ENCODE results near the gene UTP25.

UTP25 gene

DNA sequence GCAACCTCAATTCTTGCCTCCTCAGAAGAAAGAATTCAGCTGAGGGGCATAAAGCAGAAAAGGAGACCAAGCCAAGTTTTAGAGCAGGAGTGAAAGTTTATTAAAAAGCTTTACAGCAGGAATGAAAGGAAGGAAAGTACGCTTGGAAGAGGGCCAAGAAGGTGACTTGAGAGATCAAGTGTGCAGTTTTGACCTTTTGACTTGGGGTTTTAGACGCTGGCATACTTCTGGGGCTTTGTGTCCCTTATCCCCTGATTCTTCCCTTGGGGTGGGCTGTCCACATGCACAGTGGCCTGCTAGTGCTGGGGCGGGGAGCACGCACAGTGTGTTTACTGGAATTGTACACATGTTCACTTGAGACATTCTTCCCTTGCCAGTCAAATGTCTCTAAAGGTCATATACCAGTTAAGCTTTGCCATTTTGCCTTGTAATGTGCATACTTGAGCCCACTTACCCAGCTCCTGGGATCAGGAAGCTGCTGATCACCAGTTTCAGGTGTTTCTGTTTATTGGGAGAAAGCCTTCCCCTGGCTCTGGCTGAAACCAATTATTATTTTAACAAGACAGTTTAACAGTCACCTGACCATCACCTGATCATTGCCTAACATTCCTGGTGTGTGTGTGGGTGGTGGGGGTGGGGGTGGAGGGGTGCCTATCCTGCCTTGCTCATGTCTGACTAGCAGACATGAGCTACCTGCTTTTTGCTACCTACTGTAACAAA, 36.2 kb downstream of the UTP25 start:
- ChIA-PET POLR2A (no interaction called here), CTCF (interaction anchor here (1.2 to 1.6 kb wide), 5 partner anchors 12 to 125 kb away, joined by 3 read pairs; partner anchors contain the start of gene UTP25)
- TF ChIP-seq, protein P1, sequence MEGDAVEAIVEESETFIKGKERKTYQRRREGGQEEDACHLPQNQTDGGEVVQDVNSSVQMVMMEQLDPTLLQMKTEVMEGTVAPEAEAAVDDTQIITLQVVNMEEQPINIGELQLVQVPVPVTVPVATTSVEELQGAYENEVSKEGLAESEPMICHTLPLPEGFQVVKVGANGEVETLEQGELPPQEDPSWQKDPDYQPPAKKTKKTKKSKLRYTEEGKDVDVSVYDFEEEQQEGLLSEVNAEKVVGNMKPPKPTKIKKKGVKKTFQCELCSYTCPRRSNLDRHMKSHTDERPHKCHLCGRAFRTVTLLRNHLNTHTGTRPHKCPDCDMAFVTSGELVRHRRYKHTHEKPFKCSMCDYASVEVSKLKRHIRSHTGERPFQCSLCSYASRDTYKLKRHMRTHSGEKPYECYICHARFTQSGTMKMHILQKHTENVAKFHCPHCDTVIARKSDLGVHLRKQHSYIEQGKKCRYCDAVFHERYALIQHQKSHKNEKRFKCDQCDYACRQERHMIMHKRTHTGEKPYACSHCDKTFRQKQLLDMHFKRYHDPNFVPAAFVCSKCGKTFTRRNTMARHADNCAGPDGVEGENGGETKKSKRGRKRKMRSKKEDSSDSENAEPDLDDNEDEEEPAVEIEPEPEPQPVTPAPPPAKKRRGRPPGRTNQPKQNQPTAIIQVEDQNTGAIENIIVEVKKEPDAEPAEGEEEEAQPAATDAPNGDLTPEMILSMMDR (IDR thresholded peaks at IDR 0.05; ENCODE audit: control extremely low read depth, extremely low read depth, low read depth, missing control alignments) = no peak
- no peak for DNase-seq (ENCODE audit: extremely low spot score)

DNA sequence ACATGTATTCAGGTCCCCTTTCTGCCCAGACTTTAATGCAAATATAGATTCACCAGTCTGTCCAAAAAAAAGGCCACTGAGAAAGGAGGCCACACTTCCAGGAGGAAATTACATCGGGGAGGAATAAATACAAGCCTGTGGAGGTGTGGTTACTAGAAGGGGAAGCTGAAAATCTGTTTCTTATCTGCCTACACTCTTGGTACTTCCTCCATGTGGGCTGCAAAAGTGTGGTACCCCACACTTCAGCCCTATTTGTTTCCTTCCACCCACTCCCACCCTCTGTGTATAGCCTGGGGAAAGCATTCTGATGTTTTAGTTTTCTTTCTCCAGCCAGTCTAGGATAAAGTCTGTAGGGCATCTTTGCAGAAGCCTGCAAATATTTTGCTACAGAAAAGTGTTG, 38.4 kb downstream of the UTP25 start:
- ChIA-PET CTCF (interaction anchor here (1.2 to 2.1 kb wide), 2 partner anchors 7 to 43 kb away, joined by 3 to 6 read pairs; no protein-coding TSS in a partner anchor), POLR2A (no interaction called here)
- DNase-seq (ENCODE audit: extremely low spot score) = no peak
- TF ChIP-seq, protein P1 (IDR thresholded peaks at IDR 0.05; ENCODE audit: control extremely low read depth, extremely low read depth, low read depth, missing control alignments) = no peak

DNA sequence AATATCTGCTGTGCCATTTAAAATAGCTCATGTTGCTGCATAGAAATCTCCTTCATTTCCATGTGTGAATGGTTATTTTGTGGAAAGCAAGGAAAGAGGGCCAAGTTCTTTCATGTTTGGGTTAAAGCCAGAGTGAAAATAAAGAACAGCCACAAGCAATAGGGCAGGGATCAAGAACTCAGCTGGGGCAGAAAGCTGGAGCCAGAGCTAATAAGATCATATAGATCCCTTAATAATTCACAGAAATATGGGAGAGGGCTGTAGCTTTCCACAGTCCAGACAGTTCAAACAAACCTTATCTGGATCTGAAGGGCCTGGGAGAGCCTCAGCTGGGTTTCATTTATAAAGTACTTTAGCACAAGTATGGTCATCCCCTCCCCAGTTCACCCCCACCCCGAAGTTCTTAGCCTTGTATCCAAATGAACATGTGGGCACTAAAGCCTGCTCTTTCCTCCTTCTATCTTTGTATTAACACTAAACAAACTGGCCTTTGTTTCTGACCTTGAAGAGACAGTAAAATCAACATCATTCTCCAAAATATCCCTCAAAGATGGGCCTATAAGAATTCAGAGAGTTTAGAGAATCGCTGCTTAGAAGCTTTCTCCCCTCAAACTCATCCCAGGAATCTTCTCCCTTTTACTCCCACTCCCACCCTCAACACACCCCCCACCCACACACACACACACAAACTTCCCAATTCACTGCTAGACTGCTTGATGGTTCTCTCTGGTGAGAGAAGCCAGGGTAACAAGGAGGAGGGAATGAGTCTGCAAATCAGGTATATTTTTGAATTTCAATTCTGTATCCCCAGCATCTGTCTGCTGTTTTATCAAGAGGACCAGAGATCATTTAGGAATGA, 41.7 kb downstream of the UTP25 start:
- CTCF ChIA-PET = interaction anchor here (1.1 kb wide), 1 partner anchor 9 kb away, joined by 4 read pairs; no protein-coding TSS in a partner anchor
- POLR2A ChIA-PET = no interaction called here
- DNase-seq (ENCODE audit: extremely low spot score) = no peak
- TF ChIP-seq, protein P1 (IDR thresholded peaks at IDR 0.05; ENCODE audit: control extremely low read depth, extremely low read depth, low read depth, missing control alignments) = no peak

DNA sequence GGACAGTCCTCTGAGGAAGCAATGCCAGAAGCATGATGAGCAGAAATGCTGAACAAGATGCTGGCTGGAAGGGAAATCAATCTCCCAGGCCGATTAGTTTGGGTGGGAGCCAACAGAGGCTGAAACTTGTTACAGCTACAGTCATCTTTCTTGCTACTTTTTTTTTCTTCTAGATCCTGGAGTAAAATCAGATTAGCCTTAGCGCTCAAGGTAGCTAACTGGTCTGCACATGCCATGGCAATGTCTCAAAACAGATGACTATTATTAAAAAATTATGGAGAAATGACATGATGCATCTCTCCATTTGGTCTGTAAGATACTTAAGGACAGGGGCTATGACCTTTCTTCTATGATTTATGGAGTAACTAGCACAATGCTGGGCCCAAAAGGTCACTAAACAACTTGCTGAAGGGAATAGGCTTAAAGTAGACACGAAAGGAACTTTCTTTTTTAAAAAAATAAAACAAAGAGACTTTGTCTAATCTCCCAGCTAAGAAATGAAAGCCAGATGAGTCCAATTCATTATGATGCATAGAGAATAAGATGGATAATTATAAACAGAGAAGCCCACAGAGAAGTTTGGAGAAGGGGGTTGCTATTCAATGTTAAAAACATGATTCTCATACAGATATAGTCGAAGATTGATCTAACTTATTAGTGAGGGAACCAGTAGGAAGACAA, 42.5 kb downstream of the UTP25 start:
- DNase-seq (ENCODE audit: extremely low spot score) = no peak
- CTCF ChIA-PET = no interaction called here
- POLR2A ChIA-PET = no interaction called here
- TF ChIP-seq, protein P1 (IDR thresholded peaks at IDR 0.05; ENCODE audit: control extremely low read depth, extremely low read depth, low read depth, missing control alignments) = no peak

DNA sequence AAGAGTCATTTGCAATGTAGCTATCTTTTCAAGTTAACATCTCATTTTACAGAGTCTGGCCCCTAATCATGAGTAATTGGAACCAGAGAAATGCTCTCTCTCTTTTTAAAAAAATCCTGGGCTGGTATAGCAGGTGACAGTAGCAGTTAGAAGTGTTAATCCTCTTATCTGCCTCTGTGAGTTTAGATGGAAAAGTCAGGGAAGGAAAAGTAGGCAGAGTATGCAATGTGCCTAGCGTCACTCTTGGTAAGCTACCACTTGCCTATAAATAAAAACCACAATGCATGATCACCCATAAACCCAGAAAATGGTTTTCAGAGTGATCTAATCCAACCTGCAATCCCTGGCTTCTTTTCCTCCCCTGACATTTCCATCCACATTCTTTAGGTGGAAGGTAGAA, 43.2 kb downstream of the UTP25 start:
- DNase-seq (ENCODE audit: extremely low spot score) = no peak
- POLR2A ChIA-PET = no interaction called here
- CTCF ChIA-PET = no interaction called here
- TF ChIP-seq, protein P1 (IDR thresholded peaks at IDR 0.05; ENCODE audit: control extremely low read depth, extremely low read depth, low read depth, missing control alignments) = no peak

DNA sequence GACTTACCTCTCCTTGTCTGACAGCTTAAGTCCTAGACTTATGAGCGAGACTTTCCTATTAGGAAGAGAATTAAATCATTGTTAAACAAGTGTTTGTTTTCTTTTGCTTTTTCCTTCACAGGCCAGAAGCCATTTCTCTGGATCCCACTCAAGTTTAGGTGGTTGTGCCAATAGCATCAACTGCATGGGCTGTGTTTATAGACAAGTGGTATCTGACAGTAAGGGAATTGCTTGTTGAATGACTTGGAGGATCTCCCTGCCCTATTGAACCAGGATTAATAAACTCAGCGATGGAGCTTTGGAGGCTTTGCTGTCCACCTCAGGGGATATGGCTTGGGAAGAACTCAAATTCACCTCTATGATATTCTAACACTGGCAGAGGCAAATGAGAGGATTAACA, 43.7 kb downstream of the UTP25 start:
- ChIA-PET CTCF (interaction anchor here (1.2 kb wide), 1 partner anchor 11 kb away, joined by 6 read pairs; no protein-coding TSS in a partner anchor), POLR2A (no interaction called here)
- no peak for DNase-seq (ENCODE audit: extremely low spot score)
- TF ChIP-seq, protein P1 (IDR thresholded peaks at IDR 0.05; ENCODE audit: control extremely low read depth, extremely low read depth, low read depth, missing control alignments) = no peak

Data from GM10248 (cell line).